ENCODE measurements around the gene APBA1.

The APBA1 gene

DNA sequence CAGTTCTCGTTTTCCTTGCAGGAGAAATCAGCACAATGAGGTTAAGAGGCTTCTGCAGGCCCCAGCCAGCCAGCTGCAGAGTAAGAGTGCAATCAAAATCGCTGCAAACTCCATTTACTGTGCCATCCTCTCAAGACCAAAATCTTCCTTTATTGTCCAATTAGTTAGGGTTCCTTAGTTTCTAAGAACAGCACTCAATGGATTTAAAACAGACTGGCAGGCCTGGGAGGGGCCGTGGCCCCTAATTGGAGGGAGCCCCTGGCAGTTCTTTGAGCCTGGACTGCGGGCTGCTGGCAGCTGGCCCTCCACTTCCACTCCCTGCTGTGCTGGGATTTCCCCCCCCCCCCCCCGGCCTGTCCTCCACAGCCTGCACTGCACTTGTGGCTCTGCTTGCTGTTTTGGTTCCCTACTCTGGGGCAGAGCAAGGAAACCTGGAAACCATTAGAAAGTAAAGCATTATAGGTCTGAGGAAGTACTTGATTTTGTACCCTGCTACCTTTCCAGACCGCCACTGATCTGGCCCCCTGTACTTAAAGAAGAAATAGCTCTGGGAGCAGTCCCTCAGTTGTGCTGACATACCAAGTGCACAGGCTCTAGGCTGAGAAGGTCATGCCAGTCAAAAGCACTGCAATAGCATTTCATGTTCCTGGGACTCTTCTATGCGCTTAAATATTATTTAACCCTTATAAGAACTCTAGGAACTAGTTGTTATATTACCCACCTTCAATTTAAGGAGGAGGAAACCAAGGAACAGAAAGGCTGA, 129.0 kb downstream of the APBA1 start:
- H3K9me3 ChIP-seq = no peaks in the 10 kb centered on the region
- no peak for DNase-seq (ENCODE audit: low spot score in 2 of 2)
- H3K4me1 ChIP-seq = no peaks in the 10 kb centered on the region
- H3K36me3 ChIP-seq (replicated peaks) = no peaks in the 10 kb centered on the region
- no peak overlapping the region for H3K4me3 ChIP-seq
- no peaks in the 10 kb centered on the region for H3K27me3 ChIP-seq (ENCODE audit: low read depth)
- in situ Hi-C loops (cut with MboI; ENCODE audit: low sequenced_read_pairs) = loop anchor here (10.0 kb wide), 1 partner anchor 392 kb away; no protein-coding TSS in a partner anchor

DNA sequence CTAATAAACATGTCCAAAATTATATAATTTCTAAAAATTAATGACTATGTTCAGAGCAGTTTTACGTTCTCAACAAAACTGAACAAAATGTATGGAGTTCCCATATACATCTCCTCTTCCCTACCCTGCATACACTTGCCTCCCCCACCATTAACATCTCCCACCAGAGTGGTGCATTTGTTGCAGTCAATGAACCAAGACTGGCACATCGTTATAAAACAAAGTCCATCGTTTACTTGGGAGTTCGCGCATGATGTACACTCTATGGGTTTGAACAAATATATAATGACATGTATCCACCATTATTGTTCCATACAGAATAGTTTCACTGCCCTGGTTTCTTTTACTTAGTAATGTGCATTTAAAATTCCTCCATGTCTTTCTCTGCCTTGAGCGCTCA, 130.1 kb downstream of the APBA1 start:
- Histone ChIP-seq H3K9me3 (no peaks in the 10 kb centered on the region), H3K36me3 (replicated peaks) (no peaks in the 10 kb centered on the region), H3K4me1 (no peaks in the 10 kb centered on the region), H3K4me3 (no peak overlapping the region), H3K27me3 (ENCODE audit: low read depth) (no peaks in the 10 kb centered on the region)
- DNase-seq (ENCODE audit: low spot score in 2 of 2) = no peak
- in situ Hi-C loops (cut with MboI; ENCODE audit: low sequenced_read_pairs) = loop anchor here (10.0 kb wide), 1 partner anchor 393 kb away; no protein-coding TSS in a partner anchor

DNA sequence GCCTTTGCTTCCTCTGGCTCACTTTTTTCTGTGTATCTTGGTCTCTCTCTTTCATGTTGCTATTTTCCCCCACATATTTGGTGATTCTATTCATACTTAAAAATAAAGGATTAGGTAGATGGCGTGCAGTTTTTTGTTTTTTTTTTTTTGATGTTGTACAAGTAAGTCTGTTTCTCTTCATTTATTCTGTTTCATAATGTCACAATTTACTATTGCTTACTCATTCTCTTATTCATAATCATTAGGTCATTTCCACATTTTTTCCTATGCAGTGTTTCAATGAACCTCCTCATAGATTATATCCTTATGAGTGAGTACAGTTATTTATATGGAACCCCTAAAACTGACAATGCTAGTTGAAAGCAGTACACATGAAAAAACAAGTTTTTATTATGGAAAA, 136.3 kb downstream of the APBA1 start:
- in situ Hi-C loops (cut with MboI; ENCODE audit: low sequenced_read_pairs) = no loop called here
- Histone ChIP-seq H3K9me3 (no peaks in the 10 kb centered on the region), H3K27me3 (ENCODE audit: low read depth) (0 out of 2 replicates have a peak, but pooled peaks cover 2% of the 10 kb centered on the region), H3K4me1 (no peaks in the 10 kb centered on the region), H3K4me3 (no peak overlapping the region), H3K36me3 (replicated peaks) (no peaks in the 10 kb centered on the region)
- no peak for DNase-seq (ENCODE audit: low spot score in 2 of 2)

DNA sequence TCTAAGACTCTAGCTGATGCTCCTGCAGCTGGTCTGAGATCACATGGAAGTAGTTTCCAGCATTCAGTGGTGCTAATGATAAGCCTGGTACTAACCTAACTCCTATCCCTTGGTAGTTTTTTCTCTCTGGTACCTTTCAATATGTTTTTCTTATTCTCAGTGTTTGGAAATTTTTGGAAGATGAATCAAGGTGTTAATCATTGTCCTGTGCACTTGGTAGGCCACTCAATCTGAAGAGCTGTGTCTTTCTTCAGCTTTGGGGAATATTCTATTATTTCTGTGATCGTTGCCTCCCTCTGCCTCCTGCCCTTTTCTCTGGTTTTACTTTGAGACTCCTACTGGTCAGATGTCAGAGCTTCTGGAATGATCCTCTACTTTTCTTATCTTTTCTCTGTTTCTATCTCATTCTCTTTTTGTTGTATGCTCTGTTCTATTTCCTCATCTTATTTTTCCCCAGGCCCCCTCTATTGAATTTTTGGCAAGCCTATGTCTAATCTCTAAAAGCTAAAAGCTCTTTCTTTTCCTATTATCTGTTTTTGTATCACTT, 136.8 kb downstream of the APBA1 start:
- H3K36me3 ChIP-seq (replicated peaks) = no peaks in the 10 kb centered on the region
- DNase-seq (ENCODE audit: low spot score in 2 of 2) = no peak
- no peaks in the 10 kb centered on the region for H3K9me3 ChIP-seq
- 0 out of 2 replicates have a peak, but pooled peaks cover 2% of the 10 kb centered on the region for H3K27me3 ChIP-seq (ENCODE audit: low read depth)
- no peaks in the 10 kb centered on the region for H3K4me1 ChIP-seq
- in situ Hi-C loops (cut with MboI; ENCODE audit: low sequenced_read_pairs) = no loop called here
- no peak overlapping the region for H3K4me3 ChIP-seq

DNA sequence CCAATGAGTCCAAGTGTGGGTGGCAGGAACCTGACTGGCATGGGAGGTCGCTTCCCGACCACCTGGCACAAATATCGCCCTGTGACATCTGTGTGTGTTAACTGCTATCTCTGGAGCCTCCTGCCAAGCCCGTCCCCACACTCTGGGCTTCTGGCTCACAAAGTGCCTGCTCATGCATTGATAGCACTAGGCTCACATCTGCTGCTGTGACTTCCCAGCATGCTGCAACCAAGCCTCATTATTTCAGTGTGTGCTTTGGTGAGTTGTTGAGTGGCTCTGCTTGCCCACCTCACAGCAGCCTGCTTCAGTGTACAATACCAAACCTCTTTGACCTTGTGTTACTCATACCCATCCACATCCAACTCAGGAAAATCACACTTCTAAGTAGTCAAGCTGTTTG, 139.8 kb downstream of the APBA1 start:
- H3K36me3 ChIP-seq (replicated peaks) = no peaks in the 10 kb centered on the region
- no peaks in the 10 kb centered on the region for H3K4me1 ChIP-seq
- in situ Hi-C loops (cut with MboI; ENCODE audit: low sequenced_read_pairs) = no loop called here
- no peak for DNase-seq (ENCODE audit: low spot score in 2 of 2)
- no peak overlapping the region for H3K4me3 ChIP-seq
- 0 out of 2 replicates have a peak, but pooled peaks cover 2% of the 10 kb centered on the region for H3K27me3 ChIP-seq (ENCODE audit: low read depth)
- no peaks in the 10 kb centered on the region for H3K9me3 ChIP-seq

DNA sequence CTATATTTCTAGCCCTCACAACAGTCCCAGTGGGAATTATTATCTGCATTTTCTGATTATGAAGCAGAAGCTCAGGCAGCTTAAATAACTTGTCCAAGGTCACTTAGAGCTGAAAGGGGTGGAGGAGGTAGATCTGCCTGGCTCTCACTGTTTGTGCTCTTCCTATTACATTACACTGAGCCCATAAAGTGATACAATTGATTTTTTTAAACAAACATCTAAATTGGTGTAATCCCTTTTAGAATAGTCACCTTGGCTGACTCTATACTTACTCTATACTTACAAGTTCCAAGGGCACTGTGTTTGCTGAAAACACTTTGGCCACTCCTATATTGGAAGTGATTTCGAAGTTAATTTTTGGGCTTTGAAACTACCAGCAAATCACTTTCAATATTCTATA, 144.7 kb downstream of the APBA1 start:
- DNase-seq (ENCODE audit: low spot score in 2 of 2) = no peak
- Histone ChIP-seq H3K27me3 (ENCODE audit: low read depth) (no peaks in the 10 kb centered on the region), H3K9me3 (no peaks in the 10 kb centered on the region), H3K4me3 (no peak overlapping the region), H3K36me3 (replicated peaks) (no peaks in the 10 kb centered on the region), H3K4me1 (no peaks in the 10 kb centered on the region)
- in situ Hi-C loops (cut with MboI; ENCODE audit: low sequenced_read_pairs) = no loop called here

DNA sequence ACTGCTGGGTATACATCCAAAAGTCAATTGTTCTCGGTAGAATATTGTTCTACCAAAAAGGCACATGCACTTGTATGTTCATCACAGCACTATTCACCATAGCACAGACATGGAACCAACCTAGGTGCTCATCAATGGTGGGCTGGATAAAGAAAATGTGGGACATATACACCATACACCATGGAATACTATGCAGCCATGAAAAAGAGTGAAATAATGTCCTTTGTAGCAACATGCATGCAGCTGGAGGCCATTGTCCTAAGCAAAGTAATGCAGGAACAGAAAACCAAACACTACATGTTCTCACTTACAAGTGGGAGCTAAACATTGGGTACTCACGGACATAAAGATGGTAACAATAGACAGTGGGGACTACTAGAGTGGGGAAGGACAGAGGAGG, 145.5 kb downstream of the APBA1 start:
- no peaks in the 10 kb centered on the region for H3K9me3 ChIP-seq
- no peak for DNase-seq (ENCODE audit: low spot score in 2 of 2)
- H3K27me3 ChIP-seq (ENCODE audit: low read depth) = no peaks in the 10 kb centered on the region
- in situ Hi-C loops (cut with MboI; ENCODE audit: low sequenced_read_pairs) = no loop called here
- H3K4me1 ChIP-seq = no peaks in the 10 kb centered on the region
- H3K4me3 ChIP-seq = no peak overlapping the region
- no peaks in the 10 kb centered on the region for H3K36me3 ChIP-seq (replicated peaks)

DNA sequence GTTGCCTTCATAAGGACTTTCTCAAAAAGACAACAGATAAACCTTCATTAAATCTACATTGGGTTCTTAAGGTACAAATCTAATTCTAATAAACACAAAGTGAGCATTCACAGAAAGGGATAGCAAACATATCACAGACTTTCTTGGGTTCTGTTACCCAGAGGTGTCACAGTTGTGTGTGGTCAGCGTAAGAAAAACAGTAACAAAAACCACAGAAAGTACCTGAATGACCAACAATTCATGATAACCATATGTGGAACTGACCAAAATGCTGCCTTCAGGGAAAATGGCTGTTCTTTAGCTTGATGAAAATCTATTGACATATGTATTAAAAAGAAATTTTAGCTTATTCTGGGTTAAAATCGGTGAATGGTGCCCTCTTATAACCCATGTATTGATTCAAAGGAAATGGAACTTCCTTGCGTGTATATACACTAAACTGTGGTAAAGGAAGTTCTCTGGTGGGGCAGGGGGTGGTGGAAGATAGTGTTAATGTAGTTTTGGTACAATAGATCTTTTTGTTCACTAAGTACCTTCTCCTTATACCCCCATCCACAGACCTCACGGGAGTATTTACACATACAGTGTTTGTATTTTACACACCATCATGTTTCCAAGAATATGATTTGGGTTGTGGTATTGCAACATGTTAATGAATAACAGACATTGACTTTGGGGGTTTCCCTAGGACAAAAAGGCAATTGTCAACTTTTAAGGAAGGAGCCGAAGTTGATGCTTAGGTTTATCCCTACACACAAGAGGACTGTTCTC, 152.5 kb downstream of the APBA1 start:
- Histone ChIP-seq H3K9me3 (no peaks in the 10 kb centered on the region), H3K27me3 (ENCODE audit: low read depth) (no peaks in the 10 kb centered on the region), H3K4me1 (no peaks in the 10 kb centered on the region), H3K4me3 (no peak overlapping the region), H3K36me3 (replicated peaks) (no peaks in the 10 kb centered on the region)
- DNase-seq (ENCODE audit: low spot score in 2 of 2) = no peak
- in situ Hi-C loops (cut with MboI; ENCODE audit: low sequenced_read_pairs) = no loop called here

DNA sequence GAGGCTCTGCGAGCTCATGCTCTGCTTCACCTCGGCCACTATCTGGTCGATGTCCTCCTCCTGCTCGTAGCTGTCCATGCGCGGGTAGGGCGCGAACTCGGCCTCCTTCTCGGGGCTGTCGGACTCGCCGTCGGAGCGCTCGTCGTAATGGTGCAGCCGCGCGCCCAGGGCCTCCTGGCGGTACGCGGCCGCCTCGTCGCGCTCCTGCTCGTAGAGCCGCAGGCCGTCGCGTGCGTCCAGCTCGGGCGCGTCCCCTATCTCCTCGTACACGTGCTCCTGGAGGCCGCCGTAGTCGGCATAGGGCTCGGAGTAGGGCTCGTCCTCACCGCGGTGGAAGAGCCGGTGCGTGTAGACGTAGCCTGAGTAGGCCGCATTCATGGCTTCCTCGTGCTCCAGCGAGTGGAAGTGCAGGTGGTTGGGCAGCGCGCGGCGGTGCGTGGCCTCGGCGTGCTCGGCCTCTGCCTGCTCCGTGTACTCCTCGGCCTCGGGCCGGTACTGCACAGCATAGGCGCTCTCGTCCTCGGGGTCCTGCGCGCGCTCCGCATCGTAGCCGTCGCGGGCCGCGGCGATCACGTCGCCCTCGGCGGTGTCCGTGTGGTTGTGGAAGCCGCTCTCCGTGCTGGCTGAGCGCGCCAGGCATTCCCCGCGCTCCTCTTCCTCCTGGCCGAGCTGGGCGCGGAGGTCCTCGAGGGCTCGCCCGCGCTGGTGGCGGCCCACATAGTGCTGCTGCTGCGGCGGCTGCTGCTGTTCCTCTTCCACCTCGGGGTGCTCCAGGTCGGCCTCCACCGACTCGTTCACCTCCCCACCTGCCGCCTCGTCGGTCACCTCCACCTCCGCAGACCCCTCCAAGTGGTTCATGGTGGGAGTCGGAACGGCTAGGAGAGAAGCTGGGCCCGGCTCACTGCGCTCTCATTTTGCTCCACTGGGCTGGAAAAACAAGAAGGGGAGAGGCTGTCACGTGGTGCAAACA, 155.5 kb downstream of the APBA1 start:
- no peak for DNase-seq (ENCODE audit: low spot score in 2 of 2)
- in situ Hi-C loops (cut with MboI; ENCODE audit: low sequenced_read_pairs) = no loop called here
- Histone ChIP-seq H3K4me3 (no peak overlapping the region), H3K36me3 (replicated peaks) (no peaks in the 10 kb centered on the region), H3K4me1 (no peaks in the 10 kb centered on the region), H3K9me3 (no peaks in the 10 kb centered on the region), H3K27me3 (ENCODE audit: low read depth) (no peaks in the 10 kb centered on the region)

DNA sequence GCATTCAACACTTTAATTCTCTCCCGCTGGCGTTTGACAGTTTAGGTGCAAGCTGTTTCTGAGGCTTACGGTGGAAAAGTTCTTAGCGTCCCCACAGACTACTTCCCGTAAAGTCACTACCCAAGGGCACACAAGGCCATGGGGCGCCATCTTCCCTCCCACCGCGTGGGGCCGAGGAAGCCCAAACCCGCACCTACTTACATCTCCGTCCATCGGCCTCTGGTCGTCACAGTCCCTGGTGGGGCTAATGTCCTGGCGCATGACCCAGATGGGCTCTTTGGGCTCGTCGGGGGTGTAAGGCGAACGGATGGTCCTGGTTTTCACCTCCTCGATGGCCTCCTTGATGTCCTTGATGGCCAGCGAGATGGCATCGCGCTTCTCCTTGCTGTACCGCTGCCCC, 156.4 kb downstream of the APBA1 start:
- no peaks in the 10 kb centered on the region for H3K4me1 ChIP-seq
- in situ Hi-C loops (cut with MboI; ENCODE audit: low sequenced_read_pairs) = no loop called here
- H3K36me3 ChIP-seq (replicated peaks) = no peaks in the 10 kb centered on the region
- H3K27me3 ChIP-seq (ENCODE audit: low read depth) = no peaks in the 10 kb centered on the region
- no peaks in the 10 kb centered on the region for H3K9me3 ChIP-seq
- no peak for DNase-seq (ENCODE audit: low spot score in 2 of 2)
- no peak overlapping the region for H3K4me3 ChIP-seq

DNA sequence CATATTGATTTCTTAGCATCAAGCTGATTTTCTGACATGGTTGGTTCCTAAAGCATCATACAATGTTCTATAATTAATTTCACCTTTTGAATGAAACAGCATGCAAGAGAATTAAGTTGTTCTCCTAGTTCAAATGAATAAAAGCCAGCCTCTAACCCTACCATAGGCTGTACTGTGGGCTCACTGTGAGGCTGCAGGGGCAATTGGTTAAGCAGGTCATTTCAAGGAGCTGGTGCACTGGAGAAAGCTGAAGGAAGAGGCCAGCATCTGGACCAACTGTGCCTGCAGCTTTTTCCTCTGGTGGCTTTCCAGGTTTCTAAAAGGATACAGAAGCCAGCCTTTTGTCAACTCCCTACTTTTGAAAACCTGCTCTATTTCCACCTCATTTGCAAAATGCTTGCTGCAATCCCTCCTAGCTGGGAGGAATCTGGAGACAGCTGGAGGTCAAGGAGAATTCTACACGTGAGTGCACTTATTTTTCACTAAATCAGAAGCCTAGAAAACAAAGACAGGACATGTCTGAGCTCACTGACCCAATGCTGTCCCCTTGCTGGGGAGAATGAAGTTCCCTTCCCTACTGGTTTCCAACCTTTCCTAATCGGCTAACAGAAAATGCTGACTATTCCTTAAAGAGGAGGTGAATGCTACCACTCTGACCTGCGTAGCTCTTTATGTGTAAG, 158.9 kb downstream of the APBA1 start:
- DNase-seq (ENCODE audit: low spot score in 2 of 2) = no peak
- no peaks in the 10 kb centered on the region for H3K4me1 ChIP-seq
- no peaks in the 10 kb centered on the region for H3K27me3 ChIP-seq (ENCODE audit: low read depth)
- H3K36me3 ChIP-seq (replicated peaks) = no peaks in the 10 kb centered on the region
- H3K9me3 ChIP-seq = no peaks in the 10 kb centered on the region
- in situ Hi-C loops (cut with MboI; ENCODE audit: low sequenced_read_pairs) = no loop called here
- no peak overlapping the region for H3K4me3 ChIP-seq

DNA sequence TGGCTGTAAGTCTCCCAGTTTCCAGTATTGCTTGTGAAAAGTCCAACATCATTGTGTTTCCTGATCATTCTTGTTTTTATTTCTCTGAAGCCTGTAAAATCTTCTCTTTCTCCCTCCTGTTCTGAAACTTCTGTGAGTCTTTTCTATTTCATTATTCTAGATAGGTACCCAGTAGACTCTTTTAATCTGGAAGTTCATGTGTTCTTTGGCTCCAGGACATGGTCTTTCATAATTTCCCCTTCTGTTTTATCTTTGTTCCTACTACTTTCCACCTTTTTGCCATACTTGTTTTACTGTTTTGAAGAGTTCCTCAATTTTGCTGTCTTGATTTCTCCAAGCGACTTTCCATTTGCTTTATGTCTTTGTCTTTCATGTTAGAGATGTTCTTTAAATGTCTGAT, 168.1 kb downstream of the APBA1 start:
- DNase-seq (ENCODE audit: low spot score in 2 of 2) = no peak
- no peaks in the 10 kb centered on the region for H3K9me3 ChIP-seq
- no peaks in the 10 kb centered on the region; the same call in 1 of the 2 replicates for H3K4me1 ChIP-seq
- no peaks in the 10 kb centered on the region for H3K36me3 ChIP-seq (replicated peaks)
- H3K27me3 ChIP-seq (ENCODE audit: low read depth) = no peaks in the 10 kb centered on the region
- no peak overlapping the region for H3K4me3 ChIP-seq
- in situ Hi-C loops (cut with MboI; ENCODE audit: low sequenced_read_pairs) = loop anchor here (5.0 kb wide), 1 partner anchor 52 kb away; no protein-coding TSS in a partner anchor
